Adrenal gland (tissue), 5 donors: ENCODE data around the gene MAGEA11.

Experiments
- POLR2A ChIP-seq, 2 donors: fragments of 450-650 bp; IDR thresholded peaks; one replicate each; pipeline ENCODE4 v1.6.1; 2017; ENCODE audit warnings: antibody characterized with exemption in 2 of 2, mild to moderate bottlenecking in 2 of 2, moderate library complexity in 1 of 2
- TF ChIP-seq, protein P1 (sequence below), 6 experiments: fragments of 450-650 bp in 4 of 6; fragments of 200-600 bp in 2 of 6; sonication (generic) in 1 of 6; IDR thresholded peaks; 1 replicate in 5 of 6; 2 replicates in 1 of 6; pipeline versions ENCODE4 v1.5.1 to v1.8.0; 2016 to 2021; ENCODE audit warnings: antibody characterized with exemption in 6 of 6, mild to moderate bottlenecking in 2 of 6, moderate library complexity in 1 of 6
- donor health status: DM: no; HTN: no; CAD: no.

DNA sequence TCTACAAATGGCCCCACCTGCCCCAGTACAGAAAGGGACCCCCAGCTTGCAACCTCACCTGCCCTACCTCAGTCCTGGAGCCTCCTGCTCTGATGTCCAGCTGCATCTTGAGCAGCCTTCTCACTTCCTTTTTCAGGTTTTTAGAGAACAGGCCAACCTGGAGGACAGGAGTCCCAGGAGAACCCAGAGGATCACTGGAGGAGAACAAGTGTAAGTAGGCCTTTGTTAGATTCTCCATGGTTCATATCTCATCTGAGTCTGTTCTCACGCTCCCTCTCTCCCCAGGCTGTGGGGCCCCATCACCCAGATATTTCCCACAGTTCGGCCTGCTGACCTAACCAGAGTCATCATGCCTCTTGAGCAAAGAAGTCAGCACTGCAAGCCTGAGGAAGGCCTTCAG lies 3.6 kb downstream of the MAGEA11 start:
- TF ChIP-seq, protein P1, sequence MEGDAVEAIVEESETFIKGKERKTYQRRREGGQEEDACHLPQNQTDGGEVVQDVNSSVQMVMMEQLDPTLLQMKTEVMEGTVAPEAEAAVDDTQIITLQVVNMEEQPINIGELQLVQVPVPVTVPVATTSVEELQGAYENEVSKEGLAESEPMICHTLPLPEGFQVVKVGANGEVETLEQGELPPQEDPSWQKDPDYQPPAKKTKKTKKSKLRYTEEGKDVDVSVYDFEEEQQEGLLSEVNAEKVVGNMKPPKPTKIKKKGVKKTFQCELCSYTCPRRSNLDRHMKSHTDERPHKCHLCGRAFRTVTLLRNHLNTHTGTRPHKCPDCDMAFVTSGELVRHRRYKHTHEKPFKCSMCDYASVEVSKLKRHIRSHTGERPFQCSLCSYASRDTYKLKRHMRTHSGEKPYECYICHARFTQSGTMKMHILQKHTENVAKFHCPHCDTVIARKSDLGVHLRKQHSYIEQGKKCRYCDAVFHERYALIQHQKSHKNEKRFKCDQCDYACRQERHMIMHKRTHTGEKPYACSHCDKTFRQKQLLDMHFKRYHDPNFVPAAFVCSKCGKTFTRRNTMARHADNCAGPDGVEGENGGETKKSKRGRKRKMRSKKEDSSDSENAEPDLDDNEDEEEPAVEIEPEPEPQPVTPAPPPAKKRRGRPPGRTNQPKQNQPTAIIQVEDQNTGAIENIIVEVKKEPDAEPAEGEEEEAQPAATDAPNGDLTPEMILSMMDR (IDR thresholded peaks at IDR 0.05): no peak
- TF ChIP-seq POLR2A (IDR thresholded peaks at IDR 0.05): no peak
